GM12874 (cell line): Measurements from ENCODE around the gene BTBD8.

Experiments
- CTCF ChIP-seq: IDR thresholded peaks from 2 replicates; pipeline ENCODE4 v1.5.1; 2011; ENCODE audit warnings: low read depth, mild to moderate bottlenecking, control low read depth, low read length, moderate library complexity; ENCODE audit not compliant: insufficient read depth

BTBD8 gene

GRCh38 chr1:92184632-92185031, 104.5 kb downstream of the BTBD8 start:
- no peak for TF ChIP-seq CTCF

DNA sequence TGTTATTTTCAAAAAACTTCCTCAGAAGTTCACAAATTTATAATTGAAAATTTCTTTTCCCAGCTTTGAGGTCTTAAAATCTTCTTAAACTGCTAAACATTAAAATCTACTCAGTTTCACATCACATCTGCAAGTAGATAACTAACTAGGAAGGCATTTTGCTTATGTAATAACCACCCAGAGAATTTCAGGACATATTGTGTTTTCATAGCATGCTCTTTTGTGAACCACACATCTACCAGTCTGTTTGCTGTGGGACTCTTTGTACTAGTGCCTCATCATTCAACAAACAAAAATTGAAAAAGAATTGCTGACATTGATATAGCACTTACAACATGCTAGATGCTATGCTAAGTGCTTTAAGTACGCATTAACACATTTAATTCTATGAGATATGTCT, 105.9 kb downstream of the BTBD8 start:
- no peak for TF ChIP-seq CTCF

GRCh38 chr1:92188436-92189255, 108.5 kb downstream of the BTBD8 start:
- no peak for TF ChIP-seq CTCF

DNA sequence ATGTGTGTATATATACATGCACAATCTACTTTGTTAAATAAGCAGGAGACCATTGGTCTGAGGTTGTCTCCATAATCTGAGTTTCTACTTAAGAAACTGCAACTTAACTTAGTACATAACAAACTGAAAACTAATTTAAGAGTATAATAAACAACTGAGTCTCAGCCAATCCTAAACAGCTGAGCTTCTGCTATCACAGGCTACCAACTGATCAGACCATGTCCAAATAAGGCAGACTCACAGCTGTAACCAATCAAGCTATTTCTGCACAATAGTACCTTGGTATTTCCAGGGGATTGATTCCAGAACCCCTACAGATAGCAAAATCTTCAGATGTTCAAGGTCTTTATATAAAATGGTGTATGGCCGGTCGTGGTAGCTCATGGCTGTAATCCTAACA, 111.6 kb downstream of the BTBD8 start:
- TF ChIP-seq CTCF, result no peak

DNA sequence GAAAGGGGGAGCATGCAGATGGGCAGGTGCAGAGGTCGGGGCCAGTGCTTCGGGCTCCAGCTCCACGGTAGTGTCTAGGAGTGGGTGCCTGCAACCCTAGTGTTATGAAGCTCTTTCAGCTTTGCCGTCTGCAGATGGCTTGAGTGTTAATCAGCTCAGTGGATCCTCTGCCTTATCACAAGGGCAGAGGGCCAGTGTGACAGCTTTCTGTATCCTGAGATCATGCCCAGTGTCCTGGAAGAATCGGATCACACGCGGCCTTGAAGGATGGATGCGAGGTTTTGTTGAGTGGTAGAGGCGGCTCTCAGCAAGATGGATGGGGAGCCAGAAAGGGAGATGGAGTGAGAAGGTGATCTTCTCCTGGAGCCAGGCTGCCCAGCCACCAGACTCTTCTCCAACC, 112.1 kb downstream of the BTBD8 start:
- TF ChIP-seq CTCF, result no peak

DNA sequence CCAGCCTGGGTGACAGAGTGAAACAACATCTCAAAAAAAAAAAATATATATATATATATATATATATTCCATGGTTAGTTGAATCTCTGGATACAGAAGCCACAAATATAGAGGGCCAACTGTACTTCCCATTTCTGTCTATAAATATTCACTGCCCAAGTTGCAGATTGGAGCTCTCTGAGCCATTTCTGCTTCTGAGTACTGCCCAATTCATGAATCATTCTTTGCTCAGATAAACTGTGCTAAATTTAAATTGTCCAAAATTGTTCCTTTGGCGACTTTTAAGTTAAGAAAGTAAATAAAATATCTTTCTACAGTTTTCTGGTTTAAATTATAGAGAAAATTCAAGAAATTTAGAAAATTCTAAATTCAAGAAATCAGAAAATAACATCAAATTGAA, 114.4 kb downstream of the BTBD8 start:
- TF ChIP-seq CTCF, result no peak

DNA sequence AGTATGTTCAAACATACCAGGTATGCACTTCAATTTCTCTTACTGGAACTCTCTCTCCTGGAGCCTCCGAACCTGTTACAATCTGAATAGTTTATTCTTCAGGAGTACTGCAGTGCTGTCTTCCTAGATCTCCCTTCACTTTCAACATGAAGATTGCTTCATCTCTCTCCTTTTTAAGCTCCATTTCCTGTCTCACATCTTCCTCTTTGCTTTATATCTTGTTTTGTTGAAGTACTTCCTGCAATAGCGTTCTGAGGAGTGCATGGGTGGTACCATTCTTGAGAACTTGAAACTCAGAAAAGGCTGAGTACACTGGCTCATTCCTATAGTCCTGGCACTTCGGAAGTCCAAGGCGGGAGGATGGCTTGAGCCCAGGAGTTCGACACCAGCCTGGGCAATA, 121.8 kb downstream of the BTBD8 start:
- TF ChIP-seq CTCF, result no peak

DNA sequence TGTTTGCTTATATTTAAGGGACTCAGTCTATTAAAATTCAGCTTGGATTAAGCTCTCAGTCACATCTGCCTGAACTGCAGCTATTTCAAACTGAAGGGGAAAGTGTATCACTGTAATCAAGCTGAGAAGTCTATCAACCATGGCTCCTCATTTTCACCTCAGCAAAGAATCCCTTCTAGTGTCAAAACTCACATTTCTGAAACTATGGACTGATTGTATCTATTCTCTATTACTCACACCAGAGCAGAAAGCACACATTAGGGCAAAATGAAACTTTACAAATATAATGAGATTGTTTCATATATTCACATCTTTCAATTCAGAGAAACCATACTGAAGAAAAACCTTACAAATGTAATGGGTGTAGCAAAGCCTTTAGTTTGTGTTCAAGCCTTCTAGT, 123.0 kb downstream of the BTBD8 start:
- TF ChIP-seq CTCF, result no peak
